Stomach (tissue), 4 donors: ENCODE data around the gene TUBGCP3.

ENCODE experiments used
- EP300 ChIP-seq: sonication (generic); formaldehyde crosslinking; IDR thresholded peaks from one replicate; pipeline ENCODE4 v1.6.1; 2017; ENCODE audit warnings: antibody characterized with exemption
- POLR2A ChIP-seq, 4 donors: fragments of 450-650 bp; IDR thresholded peaks; one replicate each; pipeline ENCODE4 v1.6.1; 2016; ENCODE audit warnings: antibody characterized with exemption in 4 of 4, control low read depth in 2 of 4, mild to moderate bottlenecking in 1 of 4, moderate library complexity in 1 of 4
- TF ChIP-seq, protein P1 (sequence below), 7 experiments: fragments of 450-650 bp in 4 of 7; fragments of 200-600 bp in 3 of 7; sonication (generic) in 3 of 7; IDR thresholded peaks; one replicate each; pipeline ENCODE4 v1.5.1; 2016 to 2019; ENCODE audit warnings: antibody characterized with exemption in 7 of 7, control low read depth in 2 of 7, mild to moderate bottlenecking in 1 of 7

DNA sequence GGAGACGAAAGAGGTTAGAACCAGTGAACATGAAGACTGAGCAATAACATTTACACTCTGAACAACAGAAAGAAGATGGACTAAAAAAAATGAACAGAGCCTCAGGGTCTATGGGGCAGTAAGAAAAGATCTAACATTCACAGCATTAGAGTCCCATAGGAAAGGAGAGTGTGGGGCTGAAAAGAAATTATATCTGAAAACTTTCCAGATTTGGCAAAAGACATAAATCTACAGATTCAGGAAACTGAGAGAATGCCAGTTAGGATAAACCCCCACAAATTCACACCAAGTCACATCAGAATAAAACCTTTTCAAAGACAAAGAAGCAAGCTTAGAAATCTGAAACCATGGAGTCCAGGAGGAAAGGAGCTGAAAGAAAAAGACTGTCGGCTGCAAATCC lies 20.3 kb upstream of the TUBGCP3 start:
- TF ChIP-seq, protein P1, sequence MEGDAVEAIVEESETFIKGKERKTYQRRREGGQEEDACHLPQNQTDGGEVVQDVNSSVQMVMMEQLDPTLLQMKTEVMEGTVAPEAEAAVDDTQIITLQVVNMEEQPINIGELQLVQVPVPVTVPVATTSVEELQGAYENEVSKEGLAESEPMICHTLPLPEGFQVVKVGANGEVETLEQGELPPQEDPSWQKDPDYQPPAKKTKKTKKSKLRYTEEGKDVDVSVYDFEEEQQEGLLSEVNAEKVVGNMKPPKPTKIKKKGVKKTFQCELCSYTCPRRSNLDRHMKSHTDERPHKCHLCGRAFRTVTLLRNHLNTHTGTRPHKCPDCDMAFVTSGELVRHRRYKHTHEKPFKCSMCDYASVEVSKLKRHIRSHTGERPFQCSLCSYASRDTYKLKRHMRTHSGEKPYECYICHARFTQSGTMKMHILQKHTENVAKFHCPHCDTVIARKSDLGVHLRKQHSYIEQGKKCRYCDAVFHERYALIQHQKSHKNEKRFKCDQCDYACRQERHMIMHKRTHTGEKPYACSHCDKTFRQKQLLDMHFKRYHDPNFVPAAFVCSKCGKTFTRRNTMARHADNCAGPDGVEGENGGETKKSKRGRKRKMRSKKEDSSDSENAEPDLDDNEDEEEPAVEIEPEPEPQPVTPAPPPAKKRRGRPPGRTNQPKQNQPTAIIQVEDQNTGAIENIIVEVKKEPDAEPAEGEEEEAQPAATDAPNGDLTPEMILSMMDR (IDR thresholded peaks at IDR 0.05), result no peak
- TF ChIP-seq EP300 (no peak), POLR2A (IDR thresholded peaks at IDR 0.05) (no peak)
